ENCODE data around the gene IYD. TPM values are rescaled to one million over a fixed set of nuclear protein-coding genes. Genes with fewer than 3 reads are reported as not detected.

Gene IYD
- total RNA-seq, 4 donors from 2014 or later, result not detected

- TF ChIP-seq, protein P1, sequence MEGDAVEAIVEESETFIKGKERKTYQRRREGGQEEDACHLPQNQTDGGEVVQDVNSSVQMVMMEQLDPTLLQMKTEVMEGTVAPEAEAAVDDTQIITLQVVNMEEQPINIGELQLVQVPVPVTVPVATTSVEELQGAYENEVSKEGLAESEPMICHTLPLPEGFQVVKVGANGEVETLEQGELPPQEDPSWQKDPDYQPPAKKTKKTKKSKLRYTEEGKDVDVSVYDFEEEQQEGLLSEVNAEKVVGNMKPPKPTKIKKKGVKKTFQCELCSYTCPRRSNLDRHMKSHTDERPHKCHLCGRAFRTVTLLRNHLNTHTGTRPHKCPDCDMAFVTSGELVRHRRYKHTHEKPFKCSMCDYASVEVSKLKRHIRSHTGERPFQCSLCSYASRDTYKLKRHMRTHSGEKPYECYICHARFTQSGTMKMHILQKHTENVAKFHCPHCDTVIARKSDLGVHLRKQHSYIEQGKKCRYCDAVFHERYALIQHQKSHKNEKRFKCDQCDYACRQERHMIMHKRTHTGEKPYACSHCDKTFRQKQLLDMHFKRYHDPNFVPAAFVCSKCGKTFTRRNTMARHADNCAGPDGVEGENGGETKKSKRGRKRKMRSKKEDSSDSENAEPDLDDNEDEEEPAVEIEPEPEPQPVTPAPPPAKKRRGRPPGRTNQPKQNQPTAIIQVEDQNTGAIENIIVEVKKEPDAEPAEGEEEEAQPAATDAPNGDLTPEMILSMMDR (IDR thresholded peaks at IDR 0.05), result no peak
- no peak for TF ChIP-seq POLR2AphosphoS5 (IDR thresholded peaks at IDR 0.05)
- TF ChIP-seq POLR2A (IDR thresholded peaks at IDR 0.05; ENCODE audit: low read depth), result no peak
- no peak for TF ChIP-seq EP300 (IDR thresholded peaks at IDR 0.05)
Observed at GRCh38 chr6:150347845-150348244, 21.0 kb upstream of the IYD start.

DNA sequence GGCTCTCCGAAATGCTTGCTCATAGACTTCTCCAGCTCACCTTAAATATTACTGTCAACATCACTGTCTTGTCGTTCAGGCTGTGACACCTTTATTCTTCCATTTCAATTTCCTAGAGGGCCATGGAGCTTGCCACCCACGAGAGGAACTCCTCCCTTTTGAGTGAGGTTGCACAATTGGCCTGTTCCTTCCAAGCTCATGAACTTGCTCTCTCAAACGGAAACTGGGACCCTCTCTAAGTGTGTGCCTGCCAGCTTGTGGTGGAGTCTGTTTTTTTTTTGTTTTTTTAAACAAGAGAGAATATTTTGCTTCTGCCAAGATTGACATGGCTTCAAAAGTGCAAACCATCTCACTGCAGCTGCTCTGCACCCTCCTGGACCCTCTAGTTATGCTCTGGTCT, 19.3 kb upstream of the IYD start:
- H3K4me1 ChIP-seq, result no peaks in the 10 kb centered on the region
- no peak overlapping the region for H3K27ac ChIP-seq (replicated peaks in 1 of 4)
- TF ChIP-seq POLR2A (IDR thresholded peaks at IDR 0.05; ENCODE audit: low read depth) (no peak), POLR2AphosphoS5 (IDR thresholded peaks at IDR 0.05) (no peak), EP300 (IDR thresholded peaks at IDR 0.05) (no peak)
- TF ChIP-seq, protein P1 (IDR thresholded peaks at IDR 0.05), result no peak
- DNase-seq (ENCODE audit: extremely low spot score), result no peak
- no peaks in the 10 kb centered on the region for H3K36me3 ChIP-seq
- intact Hi-C loops (cut with DNase I), result no loop called here
- no peak overlapping the region for H3K4me3 ChIP-seq
- H3K9me3 ChIP-seq, result no peaks in the 10 kb centered on the region
- H3K27me3 ChIP-seq, result no peaks in the 10 kb centered on the region
- WGBS, result 62% methylated on average over 4 of the region's 4 CpGs

More at GRCh38 chr6:150347845-150348244, 21.0 kb upstream of the IYD start:
- H3K4me3 ChIP-seq, result no peak overlapping the region
- no peak for DNase-seq (ENCODE audit: extremely low spot score)
- H3K4me1 ChIP-seq, result no peaks in the 10 kb centered on the region
- H3K27ac ChIP-seq (replicated peaks in 1 of 4), result no peak overlapping the region
- 97% methylated on average over 5 of the region's 5 CpGs for WGBS
- H3K27me3 ChIP-seq, result no peaks in the 10 kb centered on the region
- intact Hi-C loops (cut with DNase I), result no loop called here
- no peaks in the 10 kb centered on the region for H3K36me3 ChIP-seq
- no peaks in the 10 kb centered on the region for H3K9me3 ChIP-seq

DNA sequence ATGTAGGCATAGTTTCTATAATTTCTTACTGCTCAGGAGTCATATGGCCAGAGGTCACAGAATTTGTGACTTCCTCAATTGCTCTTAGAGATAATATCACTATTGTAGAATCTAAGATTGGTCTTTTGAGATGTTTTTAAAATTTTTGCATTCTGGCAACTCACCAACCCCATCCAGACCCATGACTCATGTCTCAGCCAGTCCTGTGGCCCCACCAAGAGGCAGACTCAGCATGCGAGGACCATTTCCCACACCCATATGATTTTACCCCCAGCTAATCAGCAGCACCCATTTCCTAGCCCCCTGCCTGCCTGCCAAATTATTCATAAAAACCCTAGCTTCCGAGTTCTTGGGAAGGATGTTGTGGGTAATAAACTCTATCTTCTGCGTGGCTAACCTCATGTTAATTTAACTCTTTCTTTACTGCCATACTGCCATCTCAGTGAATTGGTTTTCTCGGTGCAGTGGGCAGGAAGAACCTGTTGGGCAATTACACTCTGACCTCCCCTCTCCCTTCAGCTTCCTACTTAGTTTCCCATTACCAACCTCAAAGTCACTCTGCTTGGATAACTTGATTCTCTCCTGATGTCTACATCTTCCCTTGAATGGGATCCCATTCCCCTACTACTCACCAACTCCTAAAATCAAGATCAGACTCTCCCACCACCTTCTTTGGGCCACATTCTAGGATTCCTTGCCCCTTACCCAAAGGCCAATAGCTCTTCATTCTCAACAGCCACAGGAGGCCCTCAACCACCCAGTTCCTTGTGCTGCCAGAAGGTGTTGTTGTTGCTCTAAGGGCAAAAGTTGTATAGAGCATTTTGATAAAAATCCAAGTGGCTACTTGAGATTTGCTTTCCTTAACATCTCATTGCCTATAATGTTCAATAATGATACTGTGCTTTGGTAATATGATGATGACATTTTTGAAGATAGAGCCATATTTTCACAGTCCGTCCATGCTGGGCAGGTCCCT, 16.2 kb upstream of the IYD start:
- intact Hi-C loops (cut with DNase I), result no loop called here
- Histone ChIP-seq H3K4me1 (no peaks in the 10 kb centered on the region), H3K36me3 (no peaks in the 10 kb centered on the region), H3K4me3 (no peak overlapping the region), H3K9me3 (no peaks in the 10 kb centered on the region), H3K27me3 (no peaks in the 10 kb centered on the region), H3K27ac (replicated peaks in 1 of 4) (no peak overlapping the region)
- 70% methylated on average over 5 of the region's 5 CpGs for WGBS
- no peak for DNase-seq (ENCODE audit: extremely low spot score)
- no peak for TF ChIP-seq POLR2AphosphoS5 (IDR thresholded peaks at IDR 0.05)
- TF ChIP-seq EP300 (IDR thresholded peaks at IDR 0.05), result no peak
- no peak for TF ChIP-seq POLR2A (IDR thresholded peaks at IDR 0.05; ENCODE audit: low read depth)
- TF ChIP-seq, protein P1 (IDR thresholded peaks at IDR 0.05), result no peak

DNA sequence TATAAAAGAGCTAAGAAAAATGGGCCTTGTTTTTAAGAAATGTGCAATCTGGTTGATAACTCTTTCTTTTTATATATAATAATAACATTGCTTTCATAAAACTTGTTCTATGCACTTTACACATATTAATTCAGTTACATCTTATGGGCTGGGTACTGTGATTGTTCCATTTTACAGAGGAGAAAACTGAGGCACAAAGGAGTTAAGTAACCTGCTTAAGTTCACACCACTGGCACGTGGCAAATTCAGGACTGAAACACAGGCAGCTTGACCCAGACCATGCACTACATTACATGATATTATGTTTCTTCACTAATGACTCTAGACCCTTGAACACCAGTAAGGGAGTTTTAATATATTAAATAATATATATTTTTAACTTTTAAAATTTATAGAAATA, 15.4 kb upstream of the IYD start:
- Histone ChIP-seq H3K9me3 (no peaks in the 10 kb centered on the region), H3K27me3 (no peaks in the 10 kb centered on the region), H3K36me3 (no peaks in the 10 kb centered on the region), H3K4me3 (no peak overlapping the region), H3K27ac (replicated peaks in 1 of 4) (no peak overlapping the region), H3K4me1 (no peaks in the 10 kb centered on the region)
- intact Hi-C loops (cut with DNase I), result no loop called here
- WGBS, result 92% methylated on average over 1 of the region's 1 CpG
- DNase-seq (ENCODE audit: extremely low spot score), result no peak
- TF ChIP-seq, protein P1 (IDR thresholded peaks at IDR 0.05), result no peak
- TF ChIP-seq POLR2A (IDR thresholded peaks at IDR 0.05; ENCODE audit: low read depth) (no peak), POLR2AphosphoS5 (IDR thresholded peaks at IDR 0.05) (no peak), EP300 (IDR thresholded peaks at IDR 0.05) (no peak)
